Measurements from ENCODE around the gene DNAJB11. TPM values are rescaled to one million over a fixed set of nuclear protein-coding genes. Genes with fewer than 3 reads are reported as not detected.

DNAJB11 gene
- polyA plus RNA-seq, 2 of the 4 experiments (the other 2 are of a cell fraction), result 55.2 to 61.9 TPM

DNA sequence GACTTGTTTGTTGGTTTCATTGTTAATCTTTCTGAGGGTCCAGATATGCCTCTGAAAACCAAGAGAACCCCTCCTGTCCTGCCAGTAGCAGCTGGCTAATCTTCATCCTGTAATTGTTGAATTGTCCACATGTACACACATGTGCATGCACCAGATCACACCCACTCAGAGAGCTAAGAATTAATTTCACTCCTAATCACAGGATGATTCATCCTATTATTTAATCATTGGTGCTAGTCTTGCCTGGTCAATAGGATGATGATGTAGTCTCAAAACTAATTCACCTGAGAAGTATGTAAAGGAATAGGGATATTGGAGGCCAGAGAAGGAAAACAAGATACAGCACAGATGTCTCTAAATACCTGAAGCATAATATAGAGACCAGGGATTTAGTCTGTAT, 34.6 kb downstream of the DNAJB11 start:
- Histone ChIP-seq H3K9me3 (no peaks in the 10 kb centered on the region), H3K4me2 (no peak overlapping the region), H3K4me1 (peaks cover 19% of the 10 kb centered on the region), H3K4me3 (no peak overlapping the region), H3K27ac (no peak overlapping the region; a peak in 1 of 6 replicates)
- TF ChIP-seq NR3C1 (IDR thresholded peaks at IDR 0.05) (no peak), TP53 (CRISPR knock-in tag; IDR thresholded peaks at IDR 0.05) (no peak)
- TF ChIP-seq, protein P1, sequence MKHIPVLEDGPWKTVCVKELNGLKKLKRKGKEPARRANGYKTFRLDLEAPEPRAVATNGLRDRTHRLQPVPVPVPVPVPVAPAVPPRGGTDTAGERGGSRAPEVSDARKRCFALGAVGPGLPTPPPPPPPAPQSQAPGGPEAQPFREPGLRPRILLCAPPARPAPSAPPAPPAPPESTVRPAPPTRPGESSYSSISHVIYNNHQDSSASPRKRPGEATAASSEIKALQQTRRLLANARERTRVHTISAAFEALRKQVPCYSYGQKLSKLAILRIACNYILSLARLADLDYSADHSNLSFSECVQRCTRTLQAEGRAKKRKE (CRISPR knock-in tag; IDR thresholded peaks at IDR 0.05; ENCODE audit: low read depth), result no peak
- TF ChIP-seq, protein P2, sequence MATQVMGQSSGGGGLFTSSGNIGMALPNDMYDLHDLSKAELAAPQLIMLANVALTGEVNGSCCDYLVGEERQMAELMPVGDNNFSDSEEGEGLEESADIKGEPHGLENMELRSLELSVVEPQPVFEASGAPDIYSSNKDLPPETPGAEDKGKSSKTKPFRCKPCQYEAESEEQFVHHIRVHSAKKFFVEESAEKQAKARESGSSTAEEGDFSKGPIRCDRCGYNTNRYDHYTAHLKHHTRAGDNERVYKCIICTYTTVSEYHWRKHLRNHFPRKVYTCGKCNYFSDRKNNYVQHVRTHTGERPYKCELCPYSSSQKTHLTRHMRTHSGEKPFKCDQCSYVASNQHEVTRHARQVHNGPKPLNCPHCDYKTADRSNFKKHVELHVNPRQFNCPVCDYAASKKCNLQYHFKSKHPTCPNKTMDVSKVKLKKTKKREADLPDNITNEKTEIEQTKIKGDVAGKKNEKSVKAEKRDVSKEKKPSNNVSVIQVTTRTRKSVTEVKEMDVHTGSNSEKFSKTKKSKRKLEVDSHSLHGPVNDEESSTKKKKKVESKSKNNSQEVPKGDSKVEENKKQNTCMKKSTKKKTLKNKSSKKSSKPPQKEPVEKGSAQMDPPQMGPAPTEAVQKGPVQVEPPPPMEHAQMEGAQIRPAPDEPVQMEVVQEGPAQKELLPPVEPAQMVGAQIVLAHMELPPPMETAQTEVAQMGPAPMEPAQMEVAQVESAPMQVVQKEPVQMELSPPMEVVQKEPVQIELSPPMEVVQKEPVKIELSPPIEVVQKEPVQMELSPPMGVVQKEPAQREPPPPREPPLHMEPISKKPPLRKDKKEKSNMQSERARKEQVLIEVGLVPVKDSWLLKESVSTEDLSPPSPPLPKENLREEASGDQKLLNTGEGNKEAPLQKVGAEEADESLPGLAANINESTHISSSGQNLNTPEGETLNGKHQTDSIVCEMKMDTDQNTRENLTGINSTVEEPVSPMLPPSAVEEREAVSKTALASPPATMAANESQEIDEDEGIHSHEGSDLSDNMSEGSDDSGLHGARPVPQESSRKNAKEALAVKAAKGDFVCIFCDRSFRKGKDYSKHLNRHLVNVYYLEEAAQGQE (IDR thresholded peaks at IDR 0.05), result no peak
- ATAC-seq (no peak), FAIRE-seq (no peak), DNase-seq (ENCODE audit: low read depth in 1 of 2, low spot score in 1 of 2) (no peak)
- POLR2A ChIA-PET, result no interaction called here
- CTCF ChIA-PET, result interaction anchor here (4.5 kb wide), 1 partner anchor 11 kb away, joined by 38 read pairs; no protein-coding TSS in a partner anchor

DNA sequence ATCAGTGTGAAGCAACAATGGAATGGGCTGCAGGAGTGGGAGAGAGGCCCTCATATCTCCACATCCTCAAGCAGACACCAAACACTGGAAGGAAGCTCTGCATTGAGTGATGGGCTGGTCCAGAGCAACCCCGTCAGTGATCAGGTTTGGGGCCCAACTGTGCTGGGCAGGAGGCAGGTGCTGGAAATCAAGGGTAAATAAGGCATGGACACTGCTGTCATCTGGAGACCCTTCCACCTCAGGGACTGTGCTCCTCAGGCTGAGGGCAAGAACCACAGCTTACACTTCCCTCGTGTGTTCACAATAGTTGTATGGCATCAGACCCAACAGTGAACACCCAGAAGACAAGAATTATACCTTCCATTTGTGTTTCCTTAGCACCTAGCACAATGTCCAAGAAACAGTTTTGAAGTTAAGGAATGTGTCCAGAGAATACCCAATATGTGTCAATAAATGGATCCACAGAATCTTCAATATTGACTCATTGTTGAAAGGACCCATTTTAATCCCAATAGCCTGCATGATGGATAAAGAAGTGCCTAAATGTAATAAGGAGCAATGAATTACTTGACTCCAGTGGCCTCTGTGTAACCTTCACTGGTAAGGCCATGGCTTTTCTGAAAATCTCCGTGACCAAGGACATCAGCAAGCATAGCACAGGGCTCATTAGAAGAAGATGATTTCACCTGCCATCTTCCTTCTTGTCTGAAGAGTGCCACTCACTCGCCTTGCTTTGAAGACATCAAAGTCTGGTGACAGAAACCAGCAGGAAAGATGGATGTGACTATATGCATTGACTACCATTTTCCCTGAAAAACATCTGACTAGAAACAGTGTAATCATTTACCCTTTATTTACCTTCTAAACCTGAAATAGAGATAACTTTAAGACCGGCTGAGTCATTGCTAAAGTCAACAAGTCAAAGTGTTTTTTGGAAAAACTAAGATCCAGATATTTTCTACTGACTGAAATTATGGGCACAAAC, 35.3 kb downstream of the DNAJB11 start:
- H3K9me3 ChIP-seq, result no peaks in the 10 kb centered on the region
- no peak overlapping the region for H3K4me3 ChIP-seq
- FAIRE-seq (no peak), ATAC-seq (peak in 1 of 2 experiments; percentile 66; a peak in 3 of 6 replicates), DNase-seq (ENCODE audit: low read depth in 1 of 2, low spot score in 1 of 2) (peak in 1 of 2 experiments; percentile 29)
- ChIA-PET CTCF (interaction anchor here (1.3 to 4.5 kb wide), 2 partner anchors 9 to 10 kb away, joined by 4 to 38 read pairs; no protein-coding TSS in a partner anchor), POLR2A (no interaction called here)
- TF ChIP-seq FOSL2 (IDR thresholded peaks at IDR 0.05) (peak; percentile 35; the same call in 1 of the 2 replicates), FOSL2 (CRISPR knock-in tag; IDR thresholded peaks at IDR 0.05) (peak; percentile 76), ZSCAN20 (CRISPR knock-in tag; IDR thresholded peaks at IDR 0.05) (no peak), EHMT2 (IDR thresholded peaks at IDR 0.05; ENCODE audit: low read depth) (0 out of 2 replicates have a peak, but pooled peaks have one; percentile 5), NFE2L2 (conservative IDR thresholded peaks at IDR 0.05; ENCODE audit: low read length) (no peak), GATA3 (IDR thresholded peaks at IDR 0.05; ENCODE audit: borderline replicate concordance) (peak; percentile 34; the same call in 1 of the 2 replicates), KDM1A (IDR thresholded peaks at IDR 0.05; ENCODE audit: low read depth) (no peak), HDAC2 (IDR thresholded peaks at IDR 0.05) (no peak), BHLHE40 (IDR thresholded peaks at IDR 0.05; ENCODE audit: low read depth, low read length) (no peak), JUNB (IDR thresholded peaks at IDR 0.05) (peak; percentile 47)
- TF ChIP-seq, protein P2 (IDR thresholded peaks at IDR 0.05), result no peak
- H3K4me1 ChIP-seq, result peaks cover 19% of the 10 kb centered on the region
- peak overlapping the region; percentile 25 to 61; a peak in 2 of 6 replicates for H3K27ac ChIP-seq
- H3K4me2 ChIP-seq, result peak overlapping the region; percentile 56
- 47% methylated on average over 4 of the region's 5 CpGs for WGBS (ENCODE audit: missing lambda C conversion rate)
